Activated effector memory CD4-positive, alpha-beta T cell treated with Interleukin-2 at 50 U/mL for 16 hours (primary cell): ENCODE data around the gene CNTNAP2.

Experiments
- DNase-seq: peaks from one replicate; pipeline ENCODE4 v3.0.0-alpha.2; 2020

CNTNAP2 gene

GRCh38 chr7:146443102-146443501 is 326.5 kb downstream of the CNTNAP2 start:
- no peak for DNase-seq

- DNase-seq: no peak
These were observed 333.0 kb downstream of the CNTNAP2 start for GRCh38 chr7:146449625-146450024.

- no peak for DNase-seq
These were observed 338.6 kb downstream of the CNTNAP2 start for GRCh38 chr7:146455091-146455655.

GRCh38 chr7:146479040-146479439 is 362.4 kb downstream of the CNTNAP2 start:
- DNase-seq: no peak

GRCh38 chr7:146486519-146486918 is 369.9 kb downstream of the CNTNAP2 start:
- DNase-seq: no peak

- DNase-seq: no peak
These were observed 375.4 kb downstream of the CNTNAP2 start for GRCh38 chr7:146492017-146492416.

GRCh38 chr7:146494952-146495596 is 378.5 kb downstream of the CNTNAP2 start:
- DNase-seq: no peak

GRCh38 chr7:146496657-146497056 is 380.1 kb downstream of the CNTNAP2 start:
- no peak for DNase-seq

- no peak for DNase-seq
These were observed 383.4 kb downstream of the CNTNAP2 start for GRCh38 chr7:146499970-146500369.

- DNase-seq: no peak
These were observed 387.2 kb downstream of the CNTNAP2 start for GRCh38 chr7:146503844-146504243.

- DNase-seq: no peak
These were observed 393.6 kb downstream of the CNTNAP2 start for GRCh38 chr7:146510088-146510680.

GRCh38 chr7:146514304-146514703 is 397.7 kb downstream of the CNTNAP2 start:
- DNase-seq: no peak

GRCh38 chr7:146528581-146528980 is 412.0 kb downstream of the CNTNAP2 start:
- DNase-seq: no peak

- DNase-seq: no peak
These were observed 423.2 kb downstream of the CNTNAP2 start for GRCh38 chr7:146539836-146540235.

GRCh38 chr7:146542101-146542500 is 425.5 kb downstream of the CNTNAP2 start:
- DNase-seq: no peak

GRCh38 chr7:146544748-146545147 is 428.1 kb downstream of the CNTNAP2 start:
- DNase-seq: no peak

- no peak for DNase-seq
These were observed 432.2 kb downstream of the CNTNAP2 start for GRCh38 chr7:146548816-146549215.

- DNase-seq: no peak
These were observed 438.0 kb downstream of the CNTNAP2 start for GRCh38 chr7:146554556-146554955.

GRCh38 chr7:146557971-146558469 is 441.4 kb downstream of the CNTNAP2 start:
- no peak for DNase-seq

- DNase-seq: no peak
These were observed 449.3 kb downstream of the CNTNAP2 start for GRCh38 chr7:146565872-146566271.

- DNase-seq: no peak
These were observed 459.3 kb downstream of the CNTNAP2 start for GRCh38 chr7:146575903-146576302.

GRCh38 chr7:146591976-146592375 is 475.4 kb downstream of the CNTNAP2 start:
- no peak for DNase-seq

- no peak for DNase-seq
These were observed 490.0 kb downstream of the CNTNAP2 start for GRCh38 chr7:146606628-146607027.

- no peak for DNase-seq
These were observed 503.0 kb downstream of the CNTNAP2 start for GRCh38 chr7:146619641-146620040.
